Measurements from ENCODE around the gene B3GNT7.
"Not testable (repeated sequence)": the region's sequence is repeated elsewhere in the genome, so short reads cannot be mapped to it uniquely, and the experiment has no call there.

Gene B3GNT7

GRCh38 chr2:231364961-231365810, 30.3 kb upstream of the B3GNT7 start:
- DNase-seq (ENCODE audit: low read depth in 2 of 2) = no peak

GRCh38 chr2:231367178-231367577, 28.3 kb upstream of the B3GNT7 start:
- DNase-seq (ENCODE audit: low read depth in 2 of 2) = no peak

GRCh38 chr2:231369580-231370428, 25.7 kb upstream of the B3GNT7 start:
- DNase-seq (ENCODE audit: low read depth in 2 of 2) = no peak

- DNase-seq (ENCODE audit: low read depth in 2 of 2) = no peak
Measured at GRCh38 chr2:231370429-231370748, 25.1 kb upstream of the B3GNT7 start.

- DNase-seq (ENCODE audit: low read depth in 2 of 2) = no peak
Measured at GRCh38 chr2:231370749-231371429, 24.6 kb upstream of the B3GNT7 start.

GRCh38 chr2:231371430-231372054, 24.0 kb upstream of the B3GNT7 start:
- no peak for DNase-seq (ENCODE audit: low read depth in 2 of 2)

GRCh38 chr2:231372326-231372725, 23.2 kb upstream of the B3GNT7 start:
- DNase-seq (ENCODE audit: low read depth in 2 of 2) = no peak

- DNase-seq (ENCODE audit: low read depth in 2 of 2) = no peak
Measured at GRCh38 chr2:231373184-231373583, 22.3 kb upstream of the B3GNT7 start.

- DNase-seq (ENCODE audit: low read depth in 2 of 2) = no peak
Measured at GRCh38 chr2:231373786-231374349, 21.6 kb upstream of the B3GNT7 start.

- no peak for DNase-seq (ENCODE audit: low read depth in 2 of 2)
Measured at GRCh38 chr2:231374771-231375170, 20.7 kb upstream of the B3GNT7 start.

- not testable (repeated sequence) for DNase-seq (ENCODE audit: low read depth in 2 of 2)
Measured at GRCh38 chr2:231375994-231376615, 19.4 kb upstream of the B3GNT7 start.

GRCh38 chr2:231376857-231377256, 18.7 kb upstream of the B3GNT7 start:
- no peak for DNase-seq (ENCODE audit: low read depth in 2 of 2)

GRCh38 chr2:231378026-231378722, 17.3 kb upstream of the B3GNT7 start:
- DNase-seq (ENCODE audit: low read depth in 2 of 2) = no peak

GRCh38 chr2:231379266-231380215, 16.0 kb upstream of the B3GNT7 start:
- DNase-seq (ENCODE audit: low read depth in 2 of 2) = no peak

- DNase-seq (ENCODE audit: low read depth in 2 of 2) = no peak
Measured at GRCh38 chr2:231380307-231380706, 15.2 kb upstream of the B3GNT7 start.

- no peak for DNase-seq (ENCODE audit: low read depth in 2 of 2)
Measured at GRCh38 chr2:231380991-231381847, 14.3 kb upstream of the B3GNT7 start.

- no peak for DNase-seq (ENCODE audit: low read depth in 2 of 2)
Measured at GRCh38 chr2:231382116-231382515, 13.4 kb upstream of the B3GNT7 start.

- no peak for DNase-seq (ENCODE audit: low read depth in 2 of 2)
Measured at GRCh38 chr2:231383416-231384108, 11.9 kb upstream of the B3GNT7 start.

All from stimulated activated CD4-positive, alpha-beta T cell treated with anti-CD3 and anti-CD28 coated beads, Interleukin-1b, Interleukin-23, amount 100 ng/mL, for 4 hours (primary cell).